Measurements from ENCODE around the gene DCANP1. TPM values are rescaled to one million over a fixed set of nuclear protein-coding genes. Genes with fewer than 3 reads are reported as not detected.

DCANP1 gene
- total and polyA plus RNA-seq, 9 of the 15 experiments (the other 6 are each of a cell fraction or from before 2014, with no cell fraction given): not detected

DNA sequence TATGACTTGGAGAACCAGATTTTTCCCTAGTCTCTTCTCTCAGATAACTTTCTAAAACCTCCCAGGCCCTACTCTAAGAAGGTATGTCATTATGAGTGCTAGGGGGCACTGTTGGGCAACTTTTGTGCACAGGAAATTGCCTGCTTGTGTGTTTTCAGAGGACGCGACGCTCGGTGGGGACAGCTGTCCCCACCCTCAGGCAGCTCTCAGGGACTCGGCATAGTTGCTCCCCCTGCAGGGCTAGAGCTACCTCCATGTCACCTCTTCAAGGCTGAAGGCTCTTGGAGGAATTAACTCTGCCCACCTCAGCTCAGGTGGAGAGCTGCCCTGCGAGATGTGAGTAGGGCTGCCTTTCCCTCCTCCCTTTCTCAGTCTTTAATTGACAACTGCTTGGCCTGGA is 15.2 kb upstream of the DCANP1 start (continued):
- TF ChIP-seq, protein P1, sequence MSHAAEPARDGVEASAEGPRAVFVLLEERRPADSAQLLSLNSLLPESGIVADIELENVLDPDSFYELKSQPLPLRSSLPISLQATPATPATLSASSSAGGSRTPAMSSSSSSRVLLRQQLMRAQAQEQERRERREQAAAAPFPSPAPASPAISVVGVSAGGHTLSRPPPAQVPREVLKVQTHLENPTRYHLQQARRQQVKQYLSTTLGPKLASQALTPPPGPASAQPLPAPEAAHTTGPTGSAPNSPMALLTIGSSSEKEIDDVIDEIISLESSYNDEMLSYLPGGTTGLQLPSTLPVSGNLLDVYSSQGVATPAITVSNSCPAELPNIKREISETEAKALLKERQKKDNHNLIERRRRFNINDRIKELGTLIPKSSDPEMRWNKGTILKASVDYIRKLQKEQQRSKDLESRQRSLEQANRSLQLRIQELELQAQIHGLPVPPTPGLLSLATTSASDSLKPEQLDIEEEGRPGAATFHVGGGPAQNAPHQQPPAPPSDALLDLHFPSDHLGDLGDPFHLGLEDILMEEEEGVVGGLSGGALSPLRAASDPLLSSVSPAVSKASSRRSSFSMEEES (CRISPR knock-in tag; IDR thresholded peaks at IDR 0.05): no peak
- no peak for TF ChIP-seq SIRT6 (IDR thresholded peaks at IDR 0.05; ENCODE audit: low read depth, low read length)
- TF ChIP-seq, protein P2, sequence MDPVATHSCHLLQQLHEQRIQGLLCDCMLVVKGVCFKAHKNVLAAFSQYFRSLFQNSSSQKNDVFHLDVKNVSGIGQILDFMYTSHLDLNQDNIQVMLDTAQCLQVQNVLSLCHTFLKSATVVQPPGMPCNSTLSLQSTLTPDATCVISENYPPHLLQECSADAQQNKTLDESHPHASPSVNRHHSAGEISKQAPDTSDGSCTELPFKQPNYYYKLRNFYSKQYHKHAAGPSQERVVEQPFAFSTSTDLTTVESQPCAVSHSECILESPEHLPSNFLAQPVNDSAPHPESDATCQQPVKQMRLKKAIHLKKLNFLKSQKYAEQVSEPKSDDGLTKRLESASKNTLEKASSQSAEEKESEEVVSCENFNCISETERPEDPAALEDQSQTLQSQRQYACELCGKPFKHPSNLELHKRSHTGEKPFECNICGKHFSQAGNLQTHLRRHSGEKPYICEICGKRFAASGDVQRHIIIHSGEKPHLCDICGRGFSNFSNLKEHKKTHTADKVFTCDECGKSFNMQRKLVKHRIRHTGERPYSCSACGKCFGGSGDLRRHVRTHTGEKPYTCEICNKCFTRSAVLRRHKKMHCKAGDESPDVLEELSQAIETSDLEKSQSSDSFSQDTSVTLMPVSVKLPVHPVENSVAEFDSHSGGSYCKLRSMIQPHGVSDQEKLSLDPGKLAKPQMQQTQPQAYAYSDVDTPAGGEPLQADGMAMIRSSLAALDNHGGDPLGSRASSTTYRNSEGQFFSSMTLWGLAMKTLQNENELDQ (CRISPR knock-in tag; IDR thresholded peaks at IDR 0.05; ENCODE audit: borderline replicate concordance): no peak
- TF ChIP-seq BCL6 (CRISPR knock-in tag; IDR thresholded peaks at IDR 0.05): no peak
- TF ChIP-seq ASH1L (IDR thresholded peaks at IDR 0.05; ENCODE audit: borderline replicate concordance, low read depth, partially characterized antibody): no peak
- no peak for TF ChIP-seq EWSR1 (IDR thresholded peaks at IDR 0.05; ENCODE audit: borderline replicate concordance, low read depth, partially characterized antibody)
- TF ChIP-seq, protein P3, sequence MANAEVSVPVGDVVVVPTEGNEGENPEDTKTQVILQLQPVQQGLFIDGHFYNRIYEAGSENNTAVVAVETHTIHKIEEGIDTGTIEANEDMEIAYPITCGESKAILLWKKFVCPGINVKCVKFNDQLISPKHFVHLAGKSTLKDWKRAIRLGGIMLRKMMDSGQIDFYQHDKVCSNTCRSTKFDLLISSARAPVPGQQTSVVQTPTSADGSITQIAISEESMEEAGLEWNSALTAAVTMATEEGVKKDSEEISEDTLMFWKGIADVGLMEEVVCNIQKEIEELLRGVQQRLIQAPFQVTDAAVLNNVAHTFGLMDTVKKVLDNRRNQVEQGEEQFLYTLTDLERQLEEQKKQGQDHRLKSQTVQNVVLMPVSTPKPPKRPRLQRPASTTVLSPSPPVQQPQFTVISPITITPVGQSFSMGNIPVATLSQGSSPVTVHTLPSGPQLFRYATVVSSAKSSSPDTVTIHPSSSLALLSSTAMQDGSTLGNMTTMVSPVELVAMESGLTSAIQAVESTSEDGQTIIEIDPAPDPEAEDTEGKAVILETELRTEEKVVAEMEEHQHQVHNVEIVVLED (CRISPR knock-in tag; IDR thresholded peaks at IDR 0.05): no peak
- TF ChIP-seq CTBP1 (IDR thresholded peaks at IDR 0.05; ENCODE audit: borderline replicate concordance): peak; percentile 27; the same call in 1 of the 2 replicates
- TF ChIP-seq, protein P4, sequence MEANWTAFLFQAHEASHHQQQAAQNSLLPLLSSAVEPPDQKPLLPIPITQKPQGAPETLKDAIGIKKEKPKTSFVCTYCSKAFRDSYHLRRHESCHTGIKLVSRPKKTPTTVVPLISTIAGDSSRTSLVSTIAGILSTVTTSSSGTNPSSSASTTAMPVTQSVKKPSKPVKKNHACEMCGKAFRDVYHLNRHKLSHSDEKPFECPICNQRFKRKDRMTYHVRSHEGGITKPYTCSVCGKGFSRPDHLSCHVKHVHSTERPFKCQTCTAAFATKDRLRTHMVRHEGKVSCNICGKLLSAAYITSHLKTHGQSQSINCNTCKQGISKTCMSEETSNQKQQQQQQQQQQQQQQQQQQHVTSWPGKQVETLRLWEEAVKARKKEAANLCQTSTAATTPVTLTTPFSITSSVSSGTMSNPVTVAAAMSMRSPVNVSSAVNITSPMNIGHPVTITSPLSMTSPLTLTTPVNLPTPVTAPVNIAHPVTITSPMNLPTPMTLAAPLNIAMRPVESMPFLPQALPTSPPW (CRISPR knock-in tag; IDR thresholded peaks at IDR 0.05): peak; percentile 73
- no peak for TF ChIP-seq GABPB2 (CRISPR knock-in tag; conservative IDR thresholded peaks at IDR 0.05)
- TF ChIP-seq MAFK (IDR thresholded peaks at IDR 0.05; ENCODE audit: low read length): 0 out of 2 replicates have a peak, but pooled peaks have one; percentile 33
- no peak for TF ChIP-seq PRMT5 (CRISPR knock-in tag; IDR thresholded peaks at IDR 0.05)
- no peak for TF ChIP-seq ZNF778 (CRISPR knock-in tag; IDR thresholded peaks at IDR 0.05)
- no peak for TF ChIP-seq NUFIP1 (IDR thresholded peaks at IDR 0.05; ENCODE audit: partially characterized antibody)
- no peak for TF ChIP-seq KAT7 (CRISPR knock-in tag; IDR thresholded peaks at IDR 0.05; ENCODE audit: borderline replicate concordance)
- no peak for TF ChIP-seq CCAR2 (IDR thresholded peaks at IDR 0.05; ENCODE audit: low read depth, low read length)
- TF ChIP-seq, protein P5, sequence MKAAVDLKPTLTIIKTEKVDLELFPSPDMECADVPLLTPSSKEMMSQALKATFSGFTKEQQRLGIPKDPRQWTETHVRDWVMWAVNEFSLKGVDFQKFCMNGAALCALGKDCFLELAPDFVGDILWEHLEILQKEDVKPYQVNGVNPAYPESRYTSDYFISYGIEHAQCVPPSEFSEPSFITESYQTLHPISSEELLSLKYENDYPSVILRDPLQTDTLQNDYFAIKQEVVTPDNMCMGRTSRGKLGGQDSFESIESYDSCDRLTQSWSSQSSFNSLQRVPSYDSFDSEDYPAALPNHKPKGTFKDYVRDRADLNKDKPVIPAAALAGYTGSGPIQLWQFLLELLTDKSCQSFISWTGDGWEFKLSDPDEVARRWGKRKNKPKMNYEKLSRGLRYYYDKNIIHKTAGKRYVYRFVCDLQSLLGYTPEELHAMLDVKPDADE (conservative IDR thresholded peaks at IDR 0.05; ENCODE audit: control insufficient read depth, low read depth, low read length): no peak
- TF ChIP-seq GTF2F1 (IDR thresholded peaks at IDR 0.05; ENCODE audit: low read depth, low read length): no peak
- no peak for TF ChIP-seq EP300 (IDR thresholded peaks at IDR 0.05; ENCODE audit: low read length)
- no peak for TF ChIP-seq SLC30A9 (CRISPR knock-in tag; IDR thresholded peaks at IDR 0.05)
- no peak for TF ChIP-seq HOXB6 (CRISPR knock-in tag; IDR thresholded peaks at IDR 0.05; ENCODE audit: borderline replicate concordance)
- no peak for TF ChIP-seq HNRNPK (IDR thresholded peaks at IDR 0.05; ENCODE audit: low read depth, low read length, poor library complexity, severe bottlenecking)
